ENCODE results near the gene INA.

INA gene

DNA sequence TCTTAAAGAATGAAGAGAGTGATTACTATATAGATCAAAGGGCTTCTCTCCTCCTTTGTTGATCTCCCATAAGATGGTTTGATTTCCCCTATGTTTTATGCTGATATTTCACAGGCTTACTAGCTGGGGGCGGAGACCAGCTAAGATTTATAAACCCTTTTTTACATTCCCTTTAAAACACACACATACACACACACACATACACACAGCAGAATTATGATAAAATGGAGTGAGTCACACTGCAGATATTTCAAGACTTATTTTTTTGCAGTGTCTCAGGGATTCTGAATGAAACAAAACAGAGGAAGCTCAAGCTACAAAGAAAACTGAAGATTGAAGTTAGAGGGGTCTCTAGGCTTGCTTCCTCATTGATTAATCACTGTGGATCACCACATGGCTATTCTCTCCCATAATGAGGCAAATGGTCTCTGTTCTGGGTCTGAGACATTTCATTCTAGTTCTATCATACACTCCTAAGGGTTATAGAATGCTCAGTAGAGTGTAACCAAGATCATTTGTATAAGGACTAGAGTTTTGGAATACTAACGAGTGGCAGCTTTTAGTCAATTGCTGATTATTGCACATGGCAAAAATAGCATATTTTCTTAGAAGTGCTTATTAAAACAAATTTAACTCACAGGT, 18.6 kb downstream of the INA start:
- Histone ChIP-seq H3K27me3 (ENCODE audit: control insufficient read depth, insufficient read depth, low read length) (no peaks in the 10 kb centered on the region), H3K27ac (ENCODE audit: low read depth, low read length) (no peak overlapping the region), H3K9ac (ENCODE audit: low read depth, low read length) (no peak overlapping the region), H3K36me3 (ENCODE audit: control insufficient read depth, insufficient read depth, low read length) (no peaks in the 10 kb centered on the region), H3K9me3 (ENCODE audit: control insufficient read depth, insufficient read depth, low read length) (no peaks in the 10 kb centered on the region), H3K4me3 (ENCODE audit: low read depth, low read length) (no peak overlapping the region), H3K4me1 (ENCODE audit: control insufficient read depth, insufficient read depth, low read length) (no peaks in the 10 kb centered on the region)

DNA sequence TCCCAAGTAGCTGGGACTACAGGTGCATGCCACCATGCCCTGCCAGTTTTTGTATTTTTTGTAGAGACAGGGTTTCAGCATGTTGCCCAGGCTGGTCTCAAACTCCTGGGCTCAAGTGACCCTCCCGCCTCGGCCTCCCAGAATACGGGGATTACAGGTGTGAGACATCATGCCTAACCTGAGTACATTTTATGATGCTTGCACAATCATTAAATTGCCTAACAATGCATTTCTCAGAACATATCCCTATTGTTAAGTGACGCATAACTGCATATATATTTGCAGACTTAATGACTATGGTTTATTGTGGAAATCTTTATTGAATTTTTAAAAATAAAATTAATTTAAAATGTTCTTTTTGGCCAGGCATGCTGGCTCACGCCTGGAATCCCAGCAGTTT, 30.7 kb downstream of the INA start:
- Histone ChIP-seq H3K36me3 (ENCODE audit: control insufficient read depth, insufficient read depth, low read length) (peaks cover 59% of the 10 kb centered on the region), H3K9me3 (ENCODE audit: control insufficient read depth, insufficient read depth, low read length) (no peaks in the 10 kb centered on the region), H3K4me3 (ENCODE audit: low read depth, low read length) (no peak overlapping the region)

DNA sequence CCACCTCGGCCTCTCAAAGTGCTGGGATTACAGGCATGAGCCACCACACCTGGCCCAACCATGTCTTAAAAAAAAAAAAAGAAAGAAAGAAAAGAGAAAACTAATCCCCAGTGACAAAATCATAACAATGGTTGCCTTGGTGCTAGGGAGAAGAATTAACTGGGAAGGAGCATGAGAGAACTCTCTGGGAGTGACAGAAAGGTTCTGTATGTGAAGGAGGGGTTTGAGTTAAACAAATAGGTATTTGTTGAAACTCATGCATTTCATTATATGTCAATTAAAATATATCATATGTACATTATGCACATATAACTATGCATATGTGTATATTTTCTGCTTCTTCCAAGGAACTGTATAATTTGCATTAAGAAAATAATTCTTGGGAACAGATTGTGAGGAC, 33.3 kb downstream of the INA start:
- H3K36me3 ChIP-seq (ENCODE audit: control insufficient read depth, insufficient read depth, low read length) = peaks cover 71% of the 10 kb centered on the region

More for the DNA sequence above, 30.7 kb downstream of the INA start:
- no peaks in the 10 kb centered on the region for H3K27me3 ChIP-seq (ENCODE audit: control insufficient read depth, insufficient read depth, low read length)
- no peak overlapping the region for H3K27ac ChIP-seq (ENCODE audit: low read depth, low read length)
- H3K9ac ChIP-seq (ENCODE audit: low read depth, low read length) = no peak overlapping the region
- no peaks in the 10 kb centered on the region for H3K4me1 ChIP-seq (ENCODE audit: control insufficient read depth, insufficient read depth, low read length)

DNA sequence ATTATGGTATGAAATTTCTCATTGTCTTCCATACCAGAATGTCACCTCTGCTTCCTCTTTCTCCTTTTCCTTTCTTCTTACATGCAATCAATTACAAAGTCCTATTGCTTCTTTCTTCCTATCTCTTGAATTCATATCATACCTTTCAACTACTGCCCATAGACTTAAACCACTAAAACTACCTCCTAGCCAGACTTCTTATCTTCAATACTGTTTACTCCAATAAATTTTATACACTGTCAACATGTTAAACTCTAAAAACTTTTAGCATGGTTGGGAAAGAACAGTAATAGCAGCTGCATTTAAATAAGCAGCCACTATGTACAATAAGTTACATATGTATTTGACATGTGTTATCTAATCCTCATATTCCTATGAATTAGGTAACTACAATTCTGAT, 39.1 kb downstream of the INA start:
- Histone ChIP-seq H3K9ac (ENCODE audit: low read depth, low read length) (no peak overlapping the region), H3K27ac (ENCODE audit: low read depth, low read length) (no peak overlapping the region), H3K9me3 (ENCODE audit: control insufficient read depth, insufficient read depth, low read length) (no peaks in the 10 kb centered on the region), H3K27me3 (ENCODE audit: control insufficient read depth, insufficient read depth, low read length) (no peaks in the 10 kb centered on the region), H3K4me1 (ENCODE audit: control insufficient read depth, insufficient read depth, low read length) (no peaks in the 10 kb centered on the region), H3K36me3 (ENCODE audit: control insufficient read depth, insufficient read depth, low read length) (peaks cover 66% of the 10 kb centered on the region), H3K4me3 (ENCODE audit: low read depth, low read length) (no peak overlapping the region)

More for the DNA sequence above, 33.3 kb downstream of the INA start:
- H3K4me1 ChIP-seq (ENCODE audit: control insufficient read depth, insufficient read depth, low read length) = no peaks in the 10 kb centered on the region
- no peaks in the 10 kb centered on the region for H3K9me3 ChIP-seq (ENCODE audit: control insufficient read depth, insufficient read depth, low read length)
- no peak overlapping the region for H3K27ac ChIP-seq (ENCODE audit: low read depth, low read length)
- H3K4me3 ChIP-seq (ENCODE audit: low read depth, low read length) = no peak overlapping the region
- H3K9ac ChIP-seq (ENCODE audit: low read depth, low read length) = no peak overlapping the region
- no peaks in the 10 kb centered on the region for H3K27me3 ChIP-seq (ENCODE audit: control insufficient read depth, insufficient read depth, low read length)

DNA sequence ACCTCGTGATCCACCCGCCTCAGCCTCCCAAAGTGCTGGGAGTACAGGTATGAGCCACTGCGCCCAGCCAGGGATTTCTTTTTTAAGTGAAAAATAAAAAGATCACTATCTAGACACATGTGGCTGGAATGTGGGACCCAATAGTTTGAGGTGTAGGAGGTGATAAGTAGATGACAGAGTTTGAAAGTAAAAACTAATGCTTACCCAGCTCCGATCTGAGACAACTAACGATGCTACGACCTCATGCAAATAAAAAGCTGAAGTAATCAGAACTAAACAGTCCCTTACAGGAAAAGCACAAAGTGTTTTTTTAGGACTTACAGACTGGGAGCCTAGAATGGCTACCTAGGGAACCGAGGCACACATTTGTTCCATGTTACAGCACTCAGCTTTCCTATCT, 51.0 kb downstream of the INA start:
- Histone ChIP-seq H3K9ac (ENCODE audit: low read depth, low read length) (no peak overlapping the region), H3K4me1 (ENCODE audit: control insufficient read depth, insufficient read depth, low read length) (no peaks in the 10 kb centered on the region), H3K9me3 (ENCODE audit: control insufficient read depth, insufficient read depth, low read length) (no peaks in the 10 kb centered on the region), H3K4me3 (ENCODE audit: low read depth, low read length) (no peak overlapping the region), H3K36me3 (ENCODE audit: control insufficient read depth, insufficient read depth, low read length) (peaks cover 65% of the 10 kb centered on the region), H3K27ac (ENCODE audit: low read depth, low read length) (no peak overlapping the region), H3K27me3 (ENCODE audit: control insufficient read depth, insufficient read depth, low read length) (no peaks in the 10 kb centered on the region)

DNA sequence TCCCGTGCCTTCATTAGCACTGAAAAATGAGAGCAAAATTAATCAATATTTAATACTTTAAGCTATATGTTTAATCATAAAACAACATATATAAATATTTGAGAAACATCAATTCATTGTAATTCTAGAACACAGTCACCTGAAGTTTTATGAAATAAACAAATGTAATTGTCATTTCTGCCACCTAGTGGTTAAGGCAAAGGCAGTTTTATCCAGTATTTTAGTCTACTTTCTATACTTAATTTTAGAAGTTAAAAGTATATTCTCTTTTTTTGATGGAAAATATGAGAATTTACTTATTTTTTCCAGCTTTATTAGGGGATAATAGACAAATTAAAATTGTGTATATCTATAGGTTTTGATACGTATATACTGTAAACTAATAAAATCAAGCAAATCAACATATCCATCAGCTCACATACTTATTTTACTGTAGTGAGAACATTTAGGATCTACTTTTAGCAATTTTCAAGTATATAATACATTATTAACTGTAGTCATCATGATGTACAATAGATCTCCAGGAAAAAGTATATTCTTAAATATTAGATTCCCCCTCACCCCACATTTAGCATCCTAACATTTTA, 57.1 kb downstream of the INA start:
- H3K9ac ChIP-seq (ENCODE audit: low read depth, low read length) = no peak overlapping the region
- H3K36me3 ChIP-seq (ENCODE audit: control insufficient read depth, insufficient read depth, low read length) = peaks cover 59% of the 10 kb centered on the region
- no peaks in the 10 kb centered on the region for H3K9me3 ChIP-seq (ENCODE audit: control insufficient read depth, insufficient read depth, low read length)
- no peaks in the 10 kb centered on the region for H3K4me1 ChIP-seq (ENCODE audit: control insufficient read depth, insufficient read depth, low read length)
- no peaks in the 10 kb centered on the region for H3K27me3 ChIP-seq (ENCODE audit: control insufficient read depth, insufficient read depth, low read length)
- H3K4me3 ChIP-seq (ENCODE audit: low read depth, low read length) = no peak overlapping the region
- H3K27ac ChIP-seq (ENCODE audit: low read depth, low read length) = no peak overlapping the region

DNA sequence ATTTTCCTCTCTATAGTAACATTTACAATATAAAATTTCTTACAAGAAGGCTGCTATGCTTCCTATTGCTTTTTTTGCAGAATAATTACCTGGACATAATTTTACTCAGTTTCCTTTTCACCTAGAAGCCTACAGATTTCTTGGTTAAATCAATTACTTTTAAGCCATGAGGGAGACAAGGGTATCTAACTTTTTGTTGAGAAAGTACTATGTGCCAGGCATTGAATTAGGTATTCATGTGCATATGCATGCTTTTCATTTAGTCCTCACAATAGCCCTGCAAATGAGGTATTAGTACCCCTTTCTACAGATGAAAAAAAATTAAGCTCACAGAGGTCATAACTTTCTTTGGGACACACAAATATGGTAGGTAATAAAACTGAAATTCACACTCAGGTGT, 57.6 kb downstream of the INA start:
- Histone ChIP-seq H3K27ac (ENCODE audit: low read depth, low read length) (no peak overlapping the region), H3K9ac (ENCODE audit: low read depth, low read length) (no peak overlapping the region), H3K9me3 (ENCODE audit: control insufficient read depth, insufficient read depth, low read length) (no peaks in the 10 kb centered on the region), H3K4me1 (ENCODE audit: control insufficient read depth, insufficient read depth, low read length) (no peaks in the 10 kb centered on the region), H3K36me3 (ENCODE audit: control insufficient read depth, insufficient read depth, low read length) (peaks cover 62% of the 10 kb centered on the region), H3K4me3 (ENCODE audit: low read depth, low read length) (no peak overlapping the region), H3K27me3 (ENCODE audit: control insufficient read depth, insufficient read depth, low read length) (no peaks in the 10 kb centered on the region)

DNA sequence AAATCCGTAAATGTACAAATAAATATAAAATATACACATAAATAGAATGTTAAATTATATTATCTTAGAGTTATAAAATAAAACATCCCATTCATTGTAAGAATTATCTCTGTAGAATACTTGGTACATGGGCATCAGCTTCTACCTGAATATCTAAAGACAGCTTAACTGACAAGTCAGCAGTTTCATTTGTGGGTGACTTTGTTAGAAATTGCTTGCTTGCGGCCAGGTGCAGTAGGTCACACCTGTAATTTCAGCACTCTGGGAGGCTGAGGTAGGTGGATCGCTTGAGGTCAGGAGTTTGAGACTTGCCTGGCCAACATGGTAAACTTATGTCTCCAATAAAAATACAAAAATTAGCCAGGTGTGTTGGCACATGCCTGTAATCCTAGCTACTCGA, 59.4 kb downstream of the INA start:
- Histone ChIP-seq H3K27me3 (ENCODE audit: control insufficient read depth, insufficient read depth, low read length) (no peaks in the 10 kb centered on the region), H3K9me3 (ENCODE audit: control insufficient read depth, insufficient read depth, low read length) (no peaks in the 10 kb centered on the region), H3K4me1 (ENCODE audit: control insufficient read depth, insufficient read depth, low read length) (no peaks in the 10 kb centered on the region), H3K4me3 (ENCODE audit: low read depth, low read length) (no peak overlapping the region), H3K9ac (ENCODE audit: low read depth, low read length) (no peak overlapping the region), H3K27ac (ENCODE audit: low read depth, low read length) (no peak overlapping the region), H3K36me3 (ENCODE audit: control insufficient read depth, insufficient read depth, low read length) (peaks cover 55% of the 10 kb centered on the region)
